Spleen (tissue), 11 donors: ENCODE measurements around the gene VAV2. TPM values are rescaled to one million over a fixed set of nuclear protein-coding genes. Genes with fewer than 3 reads are reported as not detected.

Experiments
- DNase-seq: peaks from one replicate; pipeline ENCODE4 v3.0.0-alpha.2; 2020
- H3K27ac ChIP-seq, 8 donors: fragments of 200-600 bp; sonication (generic) in 7 of 8; 1 replicate in 4 of 8; 2 replicates in 4 of 8; pipeline versions ENCODE4 v1.5.0 to v1.8.0; 2016 to 2021; ENCODE audit warnings: inconsistent platforms in 4 of 8, mild to moderate bottlenecking in 4 of 8, moderate library complexity in 1 of 8
- H3K27me3 ChIP-seq, 7 donors: fragments of 200-600 bp; sonication (generic) in 6 of 7; replicated peaks in 1 of 7; 1 replicate in 4 of 7; 2 replicates in 3 of 7; pipeline versions ENCODE4 v1.5.0 to v1.8.0; 2016 to 2021; ENCODE audit warnings: inconsistent platforms in 3 of 7, mild to moderate bottlenecking in 1 of 7
- H3K36me3 ChIP-seq, 6 donors: fragments of 200-600 bp; sonication (generic) in 5 of 6; 1 replicate in 4 of 6; 2 replicates in 2 of 6; pipeline versions ENCODE4 v1.5.0 to v1.8.0; 2016 to 2021; ENCODE audit warnings: inconsistent platforms in 2 of 6
- H3K4me1 ChIP-seq, 6 donors: fragments of 200-600 bp; sonication (generic) in 5 of 6; 1 replicate in 3 of 6; 2 replicates in 3 of 6; pipeline versions ENCODE4 v1.5.0 to v1.8.0; 2016 to 2021; ENCODE audit warnings: inconsistent platforms in 3 of 6
- H3K4me3 ChIP-seq, 8 donors: fragments of 200-600 bp; sonication (generic) in 7 of 8; 1 replicate in 4 of 8; 2 replicates in 4 of 8; pipeline versions ENCODE4 v1.5.0 to v1.8.0; 2016 to 2021; ENCODE audit warnings: inconsistent platforms in 4 of 8, mild to moderate bottlenecking in 4 of 8, moderate library complexity in 2 of 8
- H3K9me3 ChIP-seq, 8 donors: fragments of 200-600 bp; sonication (generic) in 7 of 8; 1 replicate in 4 of 8; 2 replicates in 4 of 8; pipeline versions ENCODE4 v1.5.0 to v1.8.0; 2016 to 2021; ENCODE audit warnings: inconsistent platforms in 4 of 8
- CTCF ChIP-seq, 11 experiments: fragments of 200-600 bp in 7 of 11; fragments of 450-650 bp in 4 of 11; sonication (generic) in 4 of 11; IDR thresholded peaks in 8 of 11; conservative IDR thresholded peaks in 3 of 11; 1 replicate in 7 of 11; 2 replicates in 4 of 11; pipeline versions ENCODE4 v1.4.0 to v1.8.0; 2016 to 2021; ENCODE audit warnings: antibody characterized with exemption in 11 of 11, inconsistent platforms in 4 of 11, mild to moderate bottlenecking in 1 of 11
- POLR2A ChIP-seq, 3 donors: fragments of 450-650 bp; IDR thresholded peaks; one replicate each; pipeline ENCODE4 v1.5.1; 2017; ENCODE audit warnings: antibody characterized with exemption in 3 of 3, mild to moderate bottlenecking in 1 of 3
- POLR2AphosphoS5 ChIP-seq, 3 donors: sonication (generic); formaldehyde crosslinking; IDR thresholded peaks; one replicate each; pipeline ENCODE4 v1.5.1; 2017; ENCODE audit warnings: antibody characterized with exemption in 3 of 3
- WGBS, 5 donors: extraction: QIAGEN DNeasy Blood & Tissue Kit in 3 of 5; methylation state at CpG; one replicate each; pipeline versions ENCODE4 v1.1.5 to v1.1.7; 2013 to 2018; 5-methylcytosine and 5-hydroxymethylcytosine counted together
- intact Hi-C: fragments of 100-400 bp; cut with DNase I; formaldehyde crosslinking; loops from one replicate; pipeline ENCODE4 v1.15.0; 2023; ENCODE audit warnings: low total_unique reads
- polyA plus RNA-seq, 3 donors: library from polyadenylated mRNA; stranded (reverse); fragments of 200-250 nt; gene quantifications; one replicate each; pipeline ENCODE4 v1.2.1, GENCODE V29; 2013
- total RNA-seq, 7 donors: library from RNA; depleted of rRNA in 3 of 7; stranded (reverse); fragments of >200 nt in 3 of 7; fragmentation: NEBNext Ultra II Directional in 4 of 7; extraction: Animal tissue kit (Norgen Biotek cat#: 25700) in 4 of 7; gene quantifications; one replicate each; pipeline versions ENCODE4 v1.1.0 to v1.2.1, GENCODE V29; 2016 to 2021
- donor health status: healthy with polysubstance abuse.
- donor health status: DM: no; HTN: no; CAD: no; lungs with moderate emphysema.
- donor health status: DM: no; HTN: no; CAD: no.
- donor health status: Bipolar disorder and iron deficiency.
- donor health status: healthy.
- donor health status: DM: no; HTN: no; CAD: no.
- donor health status: DM: yes; HTN: yes; CAD: no.

The VAV2 gene
- total and polyA plus RNA-seq, 10 donors = 14.2 to 39.2 (median 23.3) TPM

- no peak for TF ChIP-seq POLR2A (IDR thresholded peaks at IDR 0.05)
- TF ChIP-seq POLR2AphosphoS5 (IDR thresholded peaks at IDR 0.05) = peak in 1 of 3 donors; percentile 55
- TF ChIP-seq CTCF (IDR thresholded peaks at IDR 0.05 in 8 of 11, conservative IDR thresholded peaks at IDR 0.05 in 3 of 11) = no peak
- Histone ChIP-seq H3K36me3 (peaks cover 0 to 5% (median 0%) of the 10 kb centered on the region in 6 donors), H3K4me1 (peaks cover 19 to 71% (median 46%) of the 10 kb centered on the region in 6 donors), H3K9me3 (no peaks in the 10 kb centered on the region), H3K27me3 (peaks cover 0 to 6% (median 0%) of the 10 kb centered on the region in 7 donors), H3K27ac (peak overlapping the region in 4 of 8 donors; percentile 57 to 64 (median 58)), H3K4me3 (no peak overlapping the region)
- peak; percentile 87 for DNase-seq
- intact Hi-C loops = no loop called here
- 72 to 88% (median 80%) methylated on average over 8 to 14 of the region's 14 CpGs for WGBS, 5 donors
These were observed 46.0 kb downstream of the VAV2 start for GRCh38 chr9:133945977-133946753.

- peak overlapping the region in 4 of 8 donors; percentile 57 to 64 (median 58) for H3K27ac ChIP-seq
- peaks cover 0 to 3% (median 0%) of the 10 kb centered on the region in 7 donors for H3K27me3 ChIP-seq
- no peaks in the 10 kb centered on the region for H3K9me3 ChIP-seq
- H3K4me3 ChIP-seq = no peak overlapping the region
- peak; percentile 89 for DNase-seq
- TF ChIP-seq POLR2AphosphoS5 (IDR thresholded peaks at IDR 0.05) (peak in 2 of 3 donors; percentile 46 to 65), POLR2A (IDR thresholded peaks at IDR 0.05) (no peak)
- intact Hi-C loops = no loop called here
- peaks cover 0 to 5% (median 0%) of the 10 kb centered on the region in 6 donors for H3K36me3 ChIP-seq
- 45 to 63% (median 54%) methylated on average over 10 to 13 of the region's 13 CpGs for WGBS, 5 donors
- H3K4me1 ChIP-seq = peaks cover 19 to 64% (median 40%) of the 10 kb centered on the region in 6 donors
These were observed 46.7 kb downstream of the VAV2 start for GRCh38 chr9:133945314-133945975.

- DNase-seq = peak; percentile 74
- H3K4me3 ChIP-seq = no peak overlapping the region
These were observed 47.4 kb downstream of the VAV2 start for GRCh38 chr9:133944746-133945135.

More at GRCh38 chr9:133944746-133945135, 47.4 kb downstream of the VAV2 start:
- Histone ChIP-seq H3K27ac (peak overlapping the region in 4 of 8 donors; percentile 57 to 64 (median 58)), H3K4me1 (peaks cover 19 to 57% (median 36%) of the 10 kb centered on the region in 6 donors), H3K9me3 (no peaks in the 10 kb centered on the region), H3K36me3 (peaks cover 0 to 5% (median 0%) of the 10 kb centered on the region in 6 donors), H3K27me3 (no peaks in the 10 kb centered on the region)
- intact Hi-C loops = no loop called here
- no peak for TF ChIP-seq CTCF (IDR thresholded peaks at IDR 0.05 in 8 of 11, conservative IDR thresholded peaks at IDR 0.05 in 3 of 11)
- no peak for TF ChIP-seq POLR2AphosphoS5 (IDR thresholded peaks at IDR 0.05)
- TF ChIP-seq POLR2A (IDR thresholded peaks at IDR 0.05) = no peak
- 86 to 98% (median 91%) methylated on average over 5 to 14 of the region's 14 CpGs for WGBS, 5 donors
